Measurements from ENCODE around the gene KRT10.

GRCh38 chr17:40825599-40825998 lies 3.2 kb upstream of the KRT10 start:
- TF ChIP-seq L3MBTL2 (IDR thresholded peaks at IDR 0.05) (no peak), CREBBP (IDR thresholded peaks at IDR 0.05; ENCODE audit: low read depth, low read length) (no peak)
